ENCODE measurements around the gene TP53I11.

Gene TP53I11

GRCh38 chr11:44986315-44986714, 35.6 kb upstream of the TP53I11 start:
- no peak for TF ChIP-seq CTCF (IDR thresholded peaks at IDR 0.05; ENCODE audit: insufficient read depth, missing control alignments)
- DNase-seq (ENCODE audit: insufficient read length, low spot score) (no peak), FAIRE-seq (no peak)

DNA sequence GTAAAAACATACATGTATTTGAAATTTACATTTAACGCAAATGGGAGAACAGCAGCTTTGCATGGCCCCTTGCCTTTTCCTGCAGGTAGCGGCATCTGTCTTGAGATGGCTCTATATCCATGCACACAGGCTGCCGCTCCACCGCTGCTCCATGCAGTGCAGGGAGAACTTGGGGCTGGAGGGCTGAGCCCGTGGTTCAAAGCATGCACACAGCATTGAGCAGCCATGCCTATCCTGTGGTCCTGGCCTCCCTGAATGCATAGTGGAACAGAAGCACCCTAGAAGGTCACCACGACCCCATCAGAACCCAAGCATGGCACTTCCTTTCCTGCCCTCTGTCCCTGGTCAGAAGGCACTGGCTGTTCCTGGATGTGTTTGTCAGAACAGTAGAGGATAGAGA, 35.0 kb upstream of the TP53I11 start:
- FAIRE-seq = no peak
- no peak for TF ChIP-seq CTCF (IDR thresholded peaks at IDR 0.05; ENCODE audit: insufficient read depth, missing control alignments)
- DNase-seq (ENCODE audit: insufficient read length, low spot score) = no peak

- no peak for DNase-seq (ENCODE audit: insufficient read length, low spot score)
- TF ChIP-seq CTCF (IDR thresholded peaks at IDR 0.05; ENCODE audit: insufficient read depth, missing control alignments) = no peak
- no peak for FAIRE-seq
Observed at GRCh38 chr11:44983786-44984185, 33.1 kb upstream of the TP53I11 start.

GRCh38 chr11:44982496-44983062, 31.9 kb upstream of the TP53I11 start:
- DNase-seq (ENCODE audit: insufficient read length, low spot score) (no peak), FAIRE-seq (no peak)
- TF ChIP-seq CTCF (IDR thresholded peaks at IDR 0.05; ENCODE audit: insufficient read depth, missing control alignments) = no peak

DNA sequence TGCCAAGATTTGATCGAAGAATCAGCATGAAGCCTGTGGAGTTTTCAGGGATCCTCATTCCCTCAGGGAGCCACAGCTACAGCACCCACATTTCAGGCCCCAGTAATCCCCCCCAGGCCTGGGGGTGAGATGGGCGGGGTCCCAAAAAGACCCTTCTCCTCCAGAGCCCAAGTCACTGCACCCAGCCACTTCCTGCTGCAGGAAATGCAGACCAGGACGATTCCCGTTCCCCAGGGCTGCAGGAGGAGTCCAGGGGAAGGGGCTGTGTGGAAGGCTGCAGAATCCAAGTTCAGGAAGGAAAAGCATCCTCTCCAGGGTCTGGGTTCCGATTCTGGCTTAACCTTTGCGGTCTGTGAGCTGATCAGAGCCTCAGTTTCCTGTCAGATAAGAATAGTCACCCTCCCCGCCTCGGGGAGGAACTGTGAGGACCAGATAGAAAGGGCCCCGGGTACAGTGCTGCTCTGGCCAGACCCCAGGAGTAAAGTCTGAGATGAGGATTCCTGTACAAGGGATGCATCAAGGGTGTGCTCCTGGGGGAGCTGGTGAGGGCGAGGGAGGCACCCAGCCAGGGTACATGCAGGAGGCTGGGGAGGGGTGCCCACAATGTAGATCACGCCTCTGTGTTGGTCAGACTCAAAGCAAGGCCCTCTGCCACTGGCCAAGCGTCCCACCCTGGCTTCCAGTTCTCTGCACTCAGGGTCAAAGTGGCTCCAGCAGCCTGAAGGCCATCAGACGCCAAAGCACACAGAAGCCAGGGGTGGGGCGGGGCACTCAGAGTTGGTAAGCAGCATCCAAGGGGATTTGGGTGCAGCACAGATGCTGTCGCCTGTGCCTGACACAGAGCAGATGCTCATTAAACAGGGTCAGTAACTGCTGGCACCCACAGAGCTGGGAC, 30.1 kb upstream of the TP53I11 start:
- no peak for DNase-seq (ENCODE audit: insufficient read length, low spot score)
- no peak for FAIRE-seq
- TF ChIP-seq CTCF (IDR thresholded peaks at IDR 0.05; ENCODE audit: insufficient read depth, missing control alignments) = no peak

DNA sequence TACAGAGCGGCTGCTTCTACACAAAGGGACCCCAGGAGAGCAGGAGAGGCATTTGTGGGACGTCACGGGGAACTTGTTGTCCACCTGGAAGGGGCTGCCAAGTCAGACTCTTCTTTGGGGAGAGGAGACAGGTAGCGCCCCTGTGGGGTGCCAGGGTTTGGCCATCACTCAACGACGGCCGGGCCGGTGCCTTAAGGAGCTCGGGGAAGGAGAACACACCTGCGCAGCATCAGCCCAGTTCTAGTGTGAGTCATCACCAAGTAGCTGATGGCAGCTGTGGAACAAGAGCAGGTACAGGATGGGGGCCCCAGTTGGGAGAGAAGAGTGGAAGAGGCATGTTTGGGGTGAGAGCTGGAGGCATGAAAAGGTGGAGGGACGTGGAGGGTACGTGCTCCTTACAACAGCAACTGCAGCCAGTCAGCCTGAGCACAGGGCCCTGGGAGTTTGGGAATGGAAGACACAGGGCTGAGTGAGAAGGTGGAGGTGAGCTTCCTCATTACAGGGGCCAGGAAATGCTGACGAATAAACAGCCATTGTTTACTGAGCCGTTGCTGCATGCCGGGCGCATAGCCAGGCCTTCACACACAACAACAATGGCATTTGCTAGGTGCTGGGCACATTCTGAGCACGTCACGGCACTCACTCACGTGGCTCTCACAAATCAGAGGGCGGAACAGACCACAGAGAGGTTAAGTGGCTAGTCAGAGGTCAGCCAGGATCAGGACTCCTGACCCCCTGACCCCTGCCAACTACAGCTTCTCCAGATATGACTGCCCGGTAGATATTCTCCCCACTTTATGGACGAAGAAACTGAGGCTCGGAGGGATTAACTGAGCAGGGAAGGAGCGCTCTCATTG, 29.1 kb upstream of the TP53I11 start:
- DNase-seq (ENCODE audit: insufficient read length, low spot score) (no peak), FAIRE-seq (no peak)
- no peak for TF ChIP-seq CTCF (IDR thresholded peaks at IDR 0.05; ENCODE audit: insufficient read depth, missing control alignments)
